Gastroesophageal sphincter (tissue), 4 donors: ENCODE data around the gene TXNRD1. TPM values are rescaled to one million over a fixed set of nuclear protein-coding genes. Genes with fewer than 3 reads are reported as not detected.

Experiments used
- ATAC-seq: fragments of 150-250 bp; one replicate; pipeline ENCODE4 v1.9.1; 2016; ENCODE audit warnings: mild to moderate bottlenecking, moderate library complexity
- H3K27ac ChIP-seq, 4 donors: fragments of 200-600 bp; sonication (generic) in 3 of 4; 1 replicate in 3 of 4; 2 replicates in 1 of 4; pipeline ENCODE4 v1.5.1; 2016 to 2019
- H3K27me3 ChIP-seq: fragments of 200-600 bp; sonication (generic); one replicate; pipeline ENCODE4 v1.5.1; 2019
- H3K36me3 ChIP-seq, 2 donors: fragments of 200-600 bp; sonication (generic); one replicate each; pipeline ENCODE4 v1.5.1; 2019; ENCODE audit warnings: control low read depth in 1 of 2
- H3K4me1 ChIP-seq, 3 donors: fragments of 200-600 bp; sonication (generic); 1 replicate in 2 of 3; 2 replicates in 1 of 3; pipeline ENCODE4 v1.5.1; 2016 to 2019; ENCODE audit warnings: control low read depth in 2 of 3
- H3K4me3 ChIP-seq, 2 donors: fragments of 200-600 bp; sonication (generic); one replicate each; pipeline ENCODE4 v1.5.1; 2019; ENCODE audit warnings: mild to moderate bottlenecking in 1 of 2, moderate library complexity in 1 of 2
- H3K9me3 ChIP-seq, 3 donors: fragments of 200-600 bp; sonication (generic); one replicate each; pipeline ENCODE4 v1.5.1; 2017 to 2019; ENCODE audit warnings: control low read depth in 2 of 3
- EP300 ChIP-seq: sonication (generic); formaldehyde crosslinking; IDR thresholded peaks from one replicate; pipeline ENCODE4 v1.6.1; 2017; ENCODE audit warnings: antibody characterized with exemption, mild to moderate bottlenecking
- POLR2A ChIP-seq, 2 donors: fragments of 450-650 bp; IDR thresholded peaks; one replicate each; pipeline ENCODE4 v1.6.1; 2017; ENCODE audit warnings: antibody characterized with exemption in 2 of 2, mild to moderate bottlenecking in 2 of 2, moderate library complexity in 1 of 2
- POLR2AphosphoS5 ChIP-seq: sonication (generic); formaldehyde crosslinking; IDR thresholded peaks from one replicate; pipeline ENCODE4 v1.6.1; 2017; ENCODE audit warnings: antibody characterized with exemption
- WGBS, 2 donors: methylation state at CpG; one replicate each; pipeline ENCODE4 v1.1.5; 2018; ENCODE audit warnings: low coverage in 1 of 2; 5-methylcytosine and 5-hydroxymethylcytosine counted together
- total RNA-seq, 4 donors: library from RNA; depleted of rRNA; stranded (reverse); fragments of >200 nt; gene quantifications; one replicate each; pipeline ENCODE4 v1.1.0, GENCODE V29; 2016
- TF ChIP-seq, protein P1 (sequence below), 4 experiments: fragments of 200-600 bp in 2 of 4; fragments of 450-650 bp in 2 of 4; sonication (generic) in 1 of 4; IDR thresholded peaks; one replicate each; pipeline ENCODE4 v1.5.1; 2017 to 2019; ENCODE audit warnings: antibody characterized with exemption in 4 of 4, mild to moderate bottlenecking in 2 of 4, moderate library complexity in 2 of 4

Gene TXNRD1
- total RNA-seq, 4 donors from 2014 or later, result 230 to 458 (median 305) TPM

DNA sequence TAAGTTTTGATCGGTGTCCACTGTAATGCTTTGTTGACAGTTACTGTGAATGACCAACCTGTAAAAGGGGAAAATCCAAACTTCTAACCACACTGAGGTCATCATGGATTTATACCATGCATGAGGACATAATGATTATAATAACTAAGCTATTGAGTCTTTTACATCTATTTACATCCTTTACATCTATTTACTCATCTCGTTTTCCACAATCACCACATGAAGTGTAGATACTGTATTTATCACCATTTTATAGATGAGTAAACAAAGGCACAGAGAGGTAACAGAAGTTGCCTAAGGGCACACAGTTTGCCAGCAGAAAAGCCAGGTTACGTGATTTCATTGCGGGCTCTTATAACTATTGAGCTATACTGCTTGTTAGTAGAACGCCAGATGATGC, 60.1 kb downstream of the TXNRD1 start:
- Histone ChIP-seq H3K9me3 (no peaks in the 10 kb centered on the region), H3K36me3 (no peaks in the 10 kb centered on the region), H3K27me3 (no peaks in the 10 kb centered on the region), H3K4me1 (peaks cover 0 to 6% (median 0%) of the 10 kb centered on the region in 3 donors), H3K27ac (no peak overlapping the region), H3K4me3 (no peak overlapping the region)
- no peak for ATAC-seq
- TF ChIP-seq, protein P1, sequence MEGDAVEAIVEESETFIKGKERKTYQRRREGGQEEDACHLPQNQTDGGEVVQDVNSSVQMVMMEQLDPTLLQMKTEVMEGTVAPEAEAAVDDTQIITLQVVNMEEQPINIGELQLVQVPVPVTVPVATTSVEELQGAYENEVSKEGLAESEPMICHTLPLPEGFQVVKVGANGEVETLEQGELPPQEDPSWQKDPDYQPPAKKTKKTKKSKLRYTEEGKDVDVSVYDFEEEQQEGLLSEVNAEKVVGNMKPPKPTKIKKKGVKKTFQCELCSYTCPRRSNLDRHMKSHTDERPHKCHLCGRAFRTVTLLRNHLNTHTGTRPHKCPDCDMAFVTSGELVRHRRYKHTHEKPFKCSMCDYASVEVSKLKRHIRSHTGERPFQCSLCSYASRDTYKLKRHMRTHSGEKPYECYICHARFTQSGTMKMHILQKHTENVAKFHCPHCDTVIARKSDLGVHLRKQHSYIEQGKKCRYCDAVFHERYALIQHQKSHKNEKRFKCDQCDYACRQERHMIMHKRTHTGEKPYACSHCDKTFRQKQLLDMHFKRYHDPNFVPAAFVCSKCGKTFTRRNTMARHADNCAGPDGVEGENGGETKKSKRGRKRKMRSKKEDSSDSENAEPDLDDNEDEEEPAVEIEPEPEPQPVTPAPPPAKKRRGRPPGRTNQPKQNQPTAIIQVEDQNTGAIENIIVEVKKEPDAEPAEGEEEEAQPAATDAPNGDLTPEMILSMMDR (IDR thresholded peaks at IDR 0.05), result no peak
- no peak for TF ChIP-seq POLR2AphosphoS5
- TF ChIP-seq POLR2A (IDR thresholded peaks at IDR 0.05), result no peak
- no peak for TF ChIP-seq EP300
- 54 to 66% methylated on average over 3 to 5 of the region's 5 CpGs for WGBS, 2 donors

GRCh38 chr12:104276273-104277131, 60.9 kb downstream of the TXNRD1 start:
- Histone ChIP-seq H3K4me1 (peaks cover 0 to 6% (median 0%) of the 10 kb centered on the region in 3 donors), H3K36me3 (no peaks in the 10 kb centered on the region), H3K4me3 (peak overlapping the region; percentile 3 to 6), H3K27ac (peak overlapping the region in 1 of 4 donors; percentile 14), H3K9me3 (no peaks in the 10 kb centered on the region), H3K27me3 (no peaks in the 10 kb centered on the region)
- TF ChIP-seq, protein P1 (IDR thresholded peaks at IDR 0.05), result no peak
- TF ChIP-seq EP300 (no peak), POLR2A (IDR thresholded peaks at IDR 0.05) (no peak), POLR2AphosphoS5 (no peak)
- 32 to 66% methylated on average over 2 to 6 of the region's 8 CpGs for WGBS, 2 donors
- peak; percentile 34 for ATAC-seq

- Histone ChIP-seq H3K36me3 (no peaks in the 10 kb centered on the region), H3K27me3 (no peaks in the 10 kb centered on the region), H3K9me3 (no peaks in the 10 kb centered on the region), H3K4me1 (peaks cover 0 to 6% (median 0%) of the 10 kb centered on the region in 3 donors), H3K27ac (no peak overlapping the region), H3K4me3 (no peak overlapping the region)
- TF ChIP-seq, protein P1 (IDR thresholded peaks at IDR 0.05), result no peak
- TF ChIP-seq POLR2AphosphoS5, result no peak
- no peak for TF ChIP-seq POLR2A (IDR thresholded peaks at IDR 0.05)
- TF ChIP-seq EP300, result no peak
- ATAC-seq, result no peak
Observed at GRCh38 chr12:104279164-104279563, 63.6 kb downstream of the TXNRD1 start.

DNA sequence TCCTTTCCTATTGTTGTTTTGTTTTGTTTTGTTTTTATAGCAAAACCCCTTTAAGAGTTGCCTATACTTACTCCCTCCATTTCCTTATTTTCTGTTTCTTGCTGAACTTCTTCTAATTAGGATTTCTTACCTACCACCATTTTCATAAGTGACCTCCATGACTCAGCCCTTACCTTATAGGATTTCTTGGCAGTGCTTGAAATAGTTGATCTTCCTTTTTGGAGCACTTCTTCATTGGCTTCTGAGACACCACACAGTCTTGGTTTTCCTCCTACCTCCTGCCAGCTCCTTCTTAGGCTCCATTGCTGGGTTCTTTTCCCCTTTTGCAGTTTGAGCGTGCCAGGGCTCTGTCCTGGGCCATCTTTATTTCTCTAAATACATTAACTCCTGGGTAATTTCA, 64.5 kb downstream of the TXNRD1 start:
- Histone ChIP-seq H3K27me3 (no peaks in the 10 kb centered on the region), H3K4me3 (no peak overlapping the region), H3K4me1 (peaks cover 0 to 8% (median 0%) of the 10 kb centered on the region in 3 donors), H3K27ac (peak overlapping the region in 1 of 4 donors; percentile 24), H3K36me3 (no peaks in the 10 kb centered on the region), H3K9me3 (no peaks in the 10 kb centered on the region)
- TF ChIP-seq POLR2A (IDR thresholded peaks at IDR 0.05), result no peak
- TF ChIP-seq, protein P1 (IDR thresholded peaks at IDR 0.05), result no peak
- no peak for TF ChIP-seq POLR2AphosphoS5
- TF ChIP-seq EP300, result no peak
- WGBS, 2 donors, result 82% methylated on average over 1 of the region's 1 CpG; no CpG with 5 or more reads in 1 of the 2 donors
- no peak for ATAC-seq
